NB4 (cell line): Measurements from ENCODE around the gene DTNA.
"Not testable (repeated sequence)": the region's sequence is repeated elsewhere in the genome, so short reads cannot be mapped to it uniquely, and the experiment has no call there.

Experiments
- DNase-seq: peaks from one replicate; pipeline ENCODE4 v3.0.0; 2010; ENCODE audit warnings: low read depth
- H3K4me3 ChIP-seq: one replicate; pipeline ENCODE4 v1.5.1; 2011; ENCODE audit warnings: mild to moderate bottlenecking, low read depth, low read length, moderate library complexity
- MYC ChIP-seq: IDR thresholded peaks from 2 replicates; pipeline ENCODE4 v1.6.1; 2011; ENCODE audit warnings: low read depth, low read length
- POLR2A ChIP-seq: IDR thresholded peaks from 2 replicates; pipeline ENCODE4 v1.6.1; 2011; ENCODE audit warnings: mild to moderate bottlenecking; ENCODE audit not compliant: insufficient read length; ENCODE audit errors: extremely low read depth
- TF ChIP-seq, protein P1 (sequence below): IDR thresholded peaks from one replicate; pipeline ENCODE4 v1.5.1; 2012; ENCODE audit warnings: low read depth, low read length
- TF ChIP-seq, protein P2 (sequence below): IDR thresholded peaks from 2 replicates; pipeline ENCODE4 v1.6.1; 2011; ENCODE audit warnings: low read depth, low read length

DTNA gene

DNA sequence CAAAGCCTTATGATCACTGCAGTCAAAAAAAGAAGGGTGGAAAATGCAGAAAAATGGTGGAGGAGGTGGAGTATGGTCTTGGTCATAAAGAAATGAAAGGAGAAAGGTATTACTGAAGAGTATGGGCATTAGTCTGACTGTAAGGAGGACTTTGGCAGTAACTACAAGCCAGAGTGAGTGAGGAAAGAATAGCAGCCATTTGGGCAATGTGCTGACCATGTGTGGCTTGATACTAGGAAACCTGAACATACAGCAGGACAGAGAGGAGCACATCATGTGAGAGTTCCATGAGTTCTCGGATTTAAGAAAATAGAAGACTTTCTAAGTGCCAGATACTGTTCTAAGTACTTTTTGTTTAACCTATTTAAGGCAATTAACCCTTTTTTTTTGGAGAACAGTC is 8.5 kb downstream of the DTNA start:
- TF ChIP-seq, protein P1, sequence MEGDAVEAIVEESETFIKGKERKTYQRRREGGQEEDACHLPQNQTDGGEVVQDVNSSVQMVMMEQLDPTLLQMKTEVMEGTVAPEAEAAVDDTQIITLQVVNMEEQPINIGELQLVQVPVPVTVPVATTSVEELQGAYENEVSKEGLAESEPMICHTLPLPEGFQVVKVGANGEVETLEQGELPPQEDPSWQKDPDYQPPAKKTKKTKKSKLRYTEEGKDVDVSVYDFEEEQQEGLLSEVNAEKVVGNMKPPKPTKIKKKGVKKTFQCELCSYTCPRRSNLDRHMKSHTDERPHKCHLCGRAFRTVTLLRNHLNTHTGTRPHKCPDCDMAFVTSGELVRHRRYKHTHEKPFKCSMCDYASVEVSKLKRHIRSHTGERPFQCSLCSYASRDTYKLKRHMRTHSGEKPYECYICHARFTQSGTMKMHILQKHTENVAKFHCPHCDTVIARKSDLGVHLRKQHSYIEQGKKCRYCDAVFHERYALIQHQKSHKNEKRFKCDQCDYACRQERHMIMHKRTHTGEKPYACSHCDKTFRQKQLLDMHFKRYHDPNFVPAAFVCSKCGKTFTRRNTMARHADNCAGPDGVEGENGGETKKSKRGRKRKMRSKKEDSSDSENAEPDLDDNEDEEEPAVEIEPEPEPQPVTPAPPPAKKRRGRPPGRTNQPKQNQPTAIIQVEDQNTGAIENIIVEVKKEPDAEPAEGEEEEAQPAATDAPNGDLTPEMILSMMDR, result no peak
- TF ChIP-seq POLR2A (no peak), MYC (no peak)
- TF ChIP-seq, protein P2, sequence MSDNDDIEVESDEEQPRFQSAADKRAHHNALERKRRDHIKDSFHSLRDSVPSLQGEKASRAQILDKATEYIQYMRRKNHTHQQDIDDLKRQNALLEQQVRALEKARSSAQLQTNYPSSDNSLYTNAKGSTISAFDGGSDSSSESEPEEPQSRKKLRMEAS, result no peak
- DNase-seq, result no peak
- no peak overlapping the region for H3K4me3 ChIP-seq

DNA sequence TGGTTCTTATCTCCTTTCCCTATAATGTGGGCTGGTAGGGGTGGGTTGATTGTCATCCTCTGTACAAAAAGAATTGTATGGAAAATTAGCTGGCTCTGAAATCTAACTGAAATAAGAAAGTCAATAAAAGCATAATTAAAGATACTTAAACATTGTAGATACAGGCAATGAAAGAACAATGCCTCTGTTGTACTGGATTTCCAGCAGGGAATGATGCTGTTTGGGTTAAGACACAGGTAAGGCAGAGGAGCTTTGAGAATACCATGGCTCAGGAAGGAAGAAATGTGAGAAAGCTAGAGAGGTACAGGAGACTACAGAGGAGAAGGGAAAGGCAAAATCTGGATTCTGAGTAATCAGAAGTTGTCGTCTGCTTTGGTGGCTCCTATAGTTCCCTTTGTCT is 10.1 kb downstream of the DTNA start:
- no peak overlapping the region for H3K4me3 ChIP-seq
- no peak for DNase-seq
- TF ChIP-seq, protein P2, result no peak
- TF ChIP-seq POLR2A (no peak), MYC (no peak)
- TF ChIP-seq, protein P1, result no peak

DNA sequence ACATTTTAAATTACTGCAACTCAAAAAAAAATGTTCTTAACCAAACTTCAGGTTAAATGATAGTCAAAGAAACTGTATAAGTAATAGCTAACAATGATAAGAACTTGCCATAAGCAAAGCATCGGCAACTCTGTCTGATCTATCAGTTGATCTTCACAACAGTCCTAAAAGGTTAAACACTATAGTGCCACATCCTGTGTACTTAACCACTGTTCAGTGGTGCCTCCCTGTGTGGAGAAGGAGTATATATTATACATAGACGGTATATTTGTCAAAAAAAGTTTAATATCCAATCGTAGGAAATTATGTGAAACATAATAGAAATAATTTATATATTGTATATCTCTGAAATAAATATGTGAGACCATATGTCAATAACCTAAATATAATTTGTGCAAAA is 13.0 kb downstream of the DTNA start:
- TF ChIP-seq, protein P2, result no peak
- TF ChIP-seq MYC (no peak), POLR2A (no peak)
- TF ChIP-seq, protein P1, result no peak
- no peak overlapping the region for H3K4me3 ChIP-seq
- peak; percentile 4 for DNase-seq

DNA sequence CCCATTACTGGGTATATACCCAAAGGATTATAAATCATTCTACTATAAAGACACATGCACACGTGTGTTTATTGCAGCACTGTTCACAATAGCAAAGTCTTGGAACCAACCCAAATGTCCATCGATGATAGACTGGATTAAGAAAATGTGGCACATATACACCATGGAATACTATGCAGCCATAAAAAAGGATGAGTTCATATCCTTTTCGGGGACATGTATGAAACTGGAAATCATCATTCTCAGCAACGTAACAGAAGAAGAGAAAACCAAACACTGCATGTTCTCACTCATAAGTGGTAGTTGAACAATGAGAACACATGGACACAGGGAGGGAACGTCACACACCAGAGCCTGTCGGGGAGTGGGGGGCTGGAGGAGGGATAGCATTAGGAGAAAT is 15.6 kb downstream of the DTNA start:
- not testable (repeated sequence) for H3K4me3 ChIP-seq, DNase-seq

DNA sequence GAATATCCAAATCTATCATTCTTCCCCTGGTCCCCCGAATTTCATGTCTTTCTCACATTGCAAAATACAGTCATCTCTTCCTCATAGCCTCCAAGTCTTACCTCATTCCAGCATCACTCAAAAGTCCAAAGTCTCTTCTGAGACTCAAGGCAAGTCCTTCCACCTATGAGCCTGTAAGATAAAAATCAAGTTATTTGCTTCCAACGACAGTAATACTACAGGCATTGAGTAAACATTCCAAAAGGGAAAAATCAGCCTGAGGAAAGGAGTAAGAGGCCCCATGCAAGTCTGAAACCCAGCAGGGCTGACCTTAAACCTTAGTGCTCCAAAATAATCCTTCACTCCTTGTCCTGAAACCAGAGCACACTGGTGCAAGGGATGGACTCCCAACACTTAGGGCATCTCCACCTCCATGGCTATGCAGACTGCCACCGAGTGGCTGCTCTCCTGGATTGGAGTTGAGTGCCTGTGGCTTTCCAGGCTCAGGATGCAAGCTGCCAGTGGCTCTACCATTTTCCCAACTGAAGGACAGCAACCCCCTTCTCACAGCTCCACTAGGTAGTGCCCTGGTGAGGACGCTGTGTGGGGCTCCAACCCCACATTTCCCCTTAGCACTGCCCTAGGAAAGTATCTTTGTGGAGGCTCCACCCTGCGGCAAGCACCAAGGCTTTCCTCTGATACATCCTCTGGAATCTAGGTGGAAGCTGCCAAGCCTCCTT is 16.3 kb downstream of the DTNA start:
- no peak for DNase-seq
- TF ChIP-seq, protein P2, result no peak
- TF ChIP-seq POLR2A (no peak), MYC (no peak)
- TF ChIP-seq, protein P1, result no peak
- no peak overlapping the region for H3K4me3 ChIP-seq

DNA sequence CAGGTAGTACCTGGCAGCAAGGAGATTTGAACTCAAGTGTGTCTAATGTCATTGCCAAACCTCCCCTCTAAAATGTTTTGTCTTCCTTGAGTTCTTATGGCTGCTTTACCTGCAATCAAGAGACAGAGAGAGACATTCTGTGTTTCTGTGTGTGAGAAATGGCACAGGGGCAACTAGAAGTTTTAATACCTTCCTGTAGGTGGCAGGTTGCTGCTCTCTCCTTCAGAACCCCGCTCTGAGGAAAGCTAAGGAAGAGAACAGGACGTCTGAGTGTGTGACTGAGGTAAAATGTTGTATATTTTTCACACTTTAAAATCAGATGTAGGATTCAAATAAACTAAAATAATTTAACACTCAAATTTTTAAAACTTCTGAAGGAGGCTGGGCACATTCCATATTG is 19.2 kb downstream of the DTNA start:
- H3K4me3 ChIP-seq, result no peak overlapping the region
- peak; percentile 20 for DNase-seq
- TF ChIP-seq, protein P1, result peak; percentile 35
- TF ChIP-seq POLR2A, result no peak
